ENCODE data around the gene THBS4.

The THBS4 gene

GRCh38 chr5:80116465-80116864, 81.3 kb downstream of the THBS4 start:
- DNase-seq (ENCODE audit: low read depth in 2 of 2) = no peak

- DNase-seq (ENCODE audit: low read depth in 2 of 2) = no peak
Measured at GRCh38 chr5:80117446-80117845, 82.3 kb downstream of the THBS4 start.

GRCh38 chr5:80119372-80119771, 84.2 kb downstream of the THBS4 start:
- no peak for DNase-seq (ENCODE audit: low read depth in 2 of 2)

- no peak for DNase-seq (ENCODE audit: low read depth in 2 of 2)
Measured at GRCh38 chr5:80122579-80122978, 87.4 kb downstream of the THBS4 start.

- DNase-seq (ENCODE audit: low read depth in 2 of 2) = no peak
Measured at GRCh38 chr5:80124121-80124918, 89.2 kb downstream of the THBS4 start.

- DNase-seq (ENCODE audit: low read depth in 2 of 2) = no peak
Measured at GRCh38 chr5:80125022-80125961, 90.1 kb downstream of the THBS4 start.

GRCh38 chr5:80125962-80126480, 90.9 kb downstream of the THBS4 start:
- peak in 1 of 2 donors; percentile 17 for DNase-seq (ENCODE audit: low read depth in 2 of 2)

- no peak for DNase-seq (ENCODE audit: low read depth in 2 of 2)
Measured at GRCh38 chr5:80127116-80127552, 92.0 kb downstream of the THBS4 start.

GRCh38 chr5:80128141-80128540, 93.0 kb downstream of the THBS4 start:
- no peak for DNase-seq (ENCODE audit: low read depth in 2 of 2)

GRCh38 chr5:80129146-80129545, 94.0 kb downstream of the THBS4 start:
- no peak for DNase-seq (ENCODE audit: low read depth in 2 of 2)

All from activated CD4-positive, alpha-beta T cell treated with anti-CD3 and anti-CD28 coated beads for 24 hours (primary cell).